HEK293 (cell line): ENCODE data around the gene MAP3K20.

Experiments used
- CTCF ChIP-seq: fragments of 450-650 bp; formaldehyde crosslinking; IDR thresholded peaks from 2 replicates; pipeline ENCODE4 v1.5.1; 2016; ENCODE audit warnings: missing biosample characterization, missing genetic modification characterization
- PBX3 ChIP-seq: sonication (generic); formaldehyde crosslinking; IDR thresholded peaks from 2 replicates; pipeline ENCODE4 v1.8.1; 2022; ENCODE audit warnings: mild to moderate bottlenecking, moderate library complexity, missing genetic modification reagents
- SCRT1 ChIP-seq: fragments of 450-650 bp; formaldehyde crosslinking; IDR thresholded peaks from 2 replicates; pipeline ENCODE4 v1.5.1; 2016; ENCODE audit warnings: missing biosample characterization, missing genetic modification characterization, borderline replicate concordance
- ZNF184 ChIP-seq: fragments of 450-650 bp; IDR thresholded peaks from 2 replicates; pipeline ENCODE4 v1.5.1; 2018; ENCODE audit warnings: missing biosample characterization, mild to moderate bottlenecking, missing genetic modification characterization
- ZNF274 ChIP-seq, 2 experiments: fragments of 200-500 bp in 1 of 2; fragments of 450-650 bp in 1 of 2; sonication (Bioruptor generic) in 1 of 2; formaldehyde crosslinking in 1 of 2; IDR thresholded peaks; 2 replicates each; pipeline versions ENCODE4 v1.5.1 to v1.6.1; 2014 to 2016; ENCODE audit warnings: borderline replicate concordance in 1 of 2, inconsistent platforms in 1 of 2, low read length in 1 of 2, missing biosample characterization in 1 of 2, missing genetic modification characterization in 1 of 2
- ZNF660 ChIP-seq: fragments of 450-650 bp; IDR thresholded peaks from 2 replicates; pipeline ENCODE4 v1.5.1; 2018; ENCODE audit warnings: missing biosample characterization, mild to moderate bottlenecking, missing genetic modification characterization
- ZSCAN18 ChIP-seq: fragments of 450-650 bp; formaldehyde crosslinking; IDR thresholded peaks from 2 replicates; pipeline ENCODE4 v1.5.1; 2016; ENCODE audit warnings: missing biosample characterization, missing genetic modification characterization
- TF ChIP-seq, protein P1 (sequence below): fragments of 450-650 bp; formaldehyde crosslinking; IDR thresholded peaks from 2 replicates; pipeline ENCODE4 v1.5.1; 2017; ENCODE audit warnings: missing biosample characterization, missing genetic modification characterization

- TF ChIP-seq SCRT1 (tag by site-specific recombination) (no peak), PBX3 (CRISPR knock-in tag) (no peak), CTCF (tag by site-specific recombination) (no peak), ZNF660 (tag by site-specific recombination) (no peak), ZSCAN18 (no peak), ZNF274 (IDR thresholded peaks at IDR 0.05; ENCODE audit: low read length) (no peak), ZNF274 (tag by site-specific recombination; IDR thresholded peaks at IDR 0.05; ENCODE audit: borderline replicate concordance) (no peak), ZNF184 (no peak)
- TF ChIP-seq, protein P1, sequence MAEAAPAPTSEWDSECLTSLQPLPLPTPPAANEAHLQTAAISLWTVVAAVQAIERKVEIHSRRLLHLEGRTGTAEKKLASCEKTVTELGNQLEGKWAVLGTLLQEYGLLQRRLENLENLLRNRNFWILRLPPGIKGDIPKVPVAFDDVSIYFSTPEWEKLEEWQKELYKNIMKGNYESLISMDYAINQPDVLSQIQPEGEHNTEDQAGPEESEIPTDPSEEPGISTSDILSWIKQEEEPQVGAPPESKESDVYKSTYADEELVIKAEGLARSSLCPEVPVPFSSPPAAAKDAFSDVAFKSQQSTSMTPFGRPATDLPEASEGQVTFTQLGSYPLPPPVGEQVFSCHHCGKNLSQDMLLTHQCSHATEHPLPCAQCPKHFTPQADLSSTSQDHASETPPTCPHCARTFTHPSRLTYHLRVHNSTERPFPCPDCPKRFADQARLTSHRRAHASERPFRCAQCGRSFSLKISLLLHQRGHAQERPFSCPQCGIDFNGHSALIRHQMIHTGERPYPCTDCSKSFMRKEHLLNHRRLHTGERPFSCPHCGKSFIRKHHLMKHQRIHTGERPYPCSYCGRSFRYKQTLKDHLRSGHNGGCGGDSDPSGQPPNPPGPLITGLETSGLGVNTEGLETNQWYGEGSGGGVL (tag by site-specific recombination), result no peak
Measured at GRCh38 chr2:173291412-173291811, 215.8 kb downstream of the MAP3K20 start.
